ENCODE data around the gene PARP14. TPM values are rescaled to one million over a fixed set of nuclear protein-coding genes. Genes with fewer than 3 reads are reported as not detected.

The PARP14 gene
- total and polyA plus RNA-seq, 7 donors = 2.2 to 10.0 (median 6.0) TPM

DNA sequence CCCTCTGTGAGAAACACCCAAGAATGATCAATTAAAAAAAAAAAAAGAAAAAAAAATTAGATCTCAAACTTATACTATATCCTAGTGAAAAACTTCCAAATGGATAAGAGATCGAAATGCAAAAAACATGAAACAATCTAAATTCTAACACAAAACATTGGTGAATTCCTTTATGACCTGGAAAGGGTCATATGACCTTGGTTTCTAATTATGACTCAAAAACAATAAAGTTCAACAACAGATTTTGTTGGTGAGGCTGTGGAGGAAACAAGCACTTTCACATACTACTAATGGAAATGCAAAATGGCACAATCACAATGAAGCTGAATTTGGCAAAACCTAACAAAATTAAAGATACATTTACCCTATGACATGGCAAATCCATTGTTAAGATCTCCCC, 67.7 kb downstream of the PARP14 start:
- no peak for ATAC-seq
- intact Hi-C loops (cut with DNase I) = no loop called here
- peaks cover 8 to 54% of the 10 kb centered on the region in 2 donors for H3K36me3 ChIP-seq (ENCODE audit: insufficient read depth in 1 of 2, low read depth in 1 of 2)

DNA sequence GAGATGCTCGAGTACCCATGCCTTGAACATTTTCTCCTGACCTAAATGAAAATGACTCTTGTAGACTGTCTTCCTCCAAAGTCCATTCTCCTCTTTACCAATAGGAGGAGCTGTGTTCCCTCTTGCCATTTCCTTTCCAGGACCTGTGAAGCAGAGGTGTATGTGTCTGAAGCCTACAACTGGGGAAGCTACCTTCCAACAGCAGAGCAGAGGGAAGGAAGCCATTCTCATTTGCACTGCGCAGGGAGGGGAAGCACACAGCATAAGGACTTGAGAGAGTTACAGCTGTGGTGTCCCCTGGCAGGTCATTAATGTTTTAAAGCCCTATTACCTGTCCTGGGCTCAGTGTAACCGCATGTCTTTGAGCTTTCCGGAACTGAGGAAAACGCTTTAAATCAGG, 74.3 kb downstream of the PARP14 start:
- ATAC-seq (peak; percentile 79 to 87 (median 83)), DNase-seq (no peak)
- intact Hi-C loops (cut with DNase I) = loop anchor here in 1 of 2 donors (5.0 kb wide), 1 partner anchor 37 kb away; the partner anchor contains the start of gene HSPBAP1
- WGBS, 3 donors = 77 to 81% (median 79%) methylated on average over 5 of the region's 5 CpGs
- TF ChIP-seq, protein P1, sequence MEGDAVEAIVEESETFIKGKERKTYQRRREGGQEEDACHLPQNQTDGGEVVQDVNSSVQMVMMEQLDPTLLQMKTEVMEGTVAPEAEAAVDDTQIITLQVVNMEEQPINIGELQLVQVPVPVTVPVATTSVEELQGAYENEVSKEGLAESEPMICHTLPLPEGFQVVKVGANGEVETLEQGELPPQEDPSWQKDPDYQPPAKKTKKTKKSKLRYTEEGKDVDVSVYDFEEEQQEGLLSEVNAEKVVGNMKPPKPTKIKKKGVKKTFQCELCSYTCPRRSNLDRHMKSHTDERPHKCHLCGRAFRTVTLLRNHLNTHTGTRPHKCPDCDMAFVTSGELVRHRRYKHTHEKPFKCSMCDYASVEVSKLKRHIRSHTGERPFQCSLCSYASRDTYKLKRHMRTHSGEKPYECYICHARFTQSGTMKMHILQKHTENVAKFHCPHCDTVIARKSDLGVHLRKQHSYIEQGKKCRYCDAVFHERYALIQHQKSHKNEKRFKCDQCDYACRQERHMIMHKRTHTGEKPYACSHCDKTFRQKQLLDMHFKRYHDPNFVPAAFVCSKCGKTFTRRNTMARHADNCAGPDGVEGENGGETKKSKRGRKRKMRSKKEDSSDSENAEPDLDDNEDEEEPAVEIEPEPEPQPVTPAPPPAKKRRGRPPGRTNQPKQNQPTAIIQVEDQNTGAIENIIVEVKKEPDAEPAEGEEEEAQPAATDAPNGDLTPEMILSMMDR (IDR thresholded peaks at IDR 0.05) = peak; percentile 69
- Histone ChIP-seq H3K27ac (peak overlapping the region; percentile 44), H3K4me1 (peaks cover 5% of the 10 kb centered on the region), H3K36me3 (ENCODE audit: insufficient read depth in 1 of 2, low read depth in 1 of 2) (peaks cover 11 to 88% of the 10 kb centered on the region in 2 donors), H3K9me3 (no peaks in the 10 kb centered on the region), H3K27me3 (ENCODE audit: insufficient read depth in 3 of 3, low read length in 2 of 3) (no peaks in the 10 kb centered on the region), H3K4me3 (no peak overlapping the region)

More for the DNA sequence above, 67.7 kb downstream of the PARP14 start:
- H3K27ac ChIP-seq = no peak overlapping the region
- no peaks in the 10 kb centered on the region for H3K9me3 ChIP-seq
- no peak overlapping the region for H3K4me3 ChIP-seq
- H3K4me1 ChIP-seq = no peaks in the 10 kb centered on the region
- TF ChIP-seq, protein P1 (IDR thresholded peaks at IDR 0.05) = no peak
- WGBS, 3 donors = 97 to 98% (median 97%) methylated on average over 1 of the region's 1 CpG
- no peaks in the 10 kb centered on the region for H3K27me3 ChIP-seq (ENCODE audit: insufficient read depth in 3 of 3, low read length in 2 of 3)
- DNase-seq = no peak

DNA sequence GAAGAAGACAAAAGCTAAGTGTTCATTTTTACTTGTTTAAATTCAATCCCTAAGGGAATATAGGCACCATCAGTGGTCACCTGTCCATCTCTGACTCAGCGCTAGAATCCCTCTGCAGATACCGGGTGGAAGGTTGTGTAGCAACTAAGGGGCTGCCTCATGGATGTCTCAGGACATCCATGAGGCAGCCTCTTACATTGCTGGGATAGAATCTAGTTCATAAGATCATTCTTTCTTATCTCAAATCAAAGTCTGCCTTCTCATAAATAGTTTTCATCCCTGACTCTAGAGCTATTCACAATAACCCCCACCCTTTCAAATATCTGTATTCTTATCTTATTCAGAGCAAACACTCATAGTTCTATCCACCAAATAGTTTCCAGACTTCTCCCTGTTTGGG, 74.9 kb downstream of the PARP14 start:
- H3K4me3 ChIP-seq = no peak overlapping the region
- no peaks in the 10 kb centered on the region for H3K9me3 ChIP-seq
- WGBS, 3 donors = 88 to 98% (median 92%) methylated on average over 2 of the region's 2 CpGs
- H3K27me3 ChIP-seq (ENCODE audit: insufficient read depth in 3 of 3, low read length in 2 of 3) = no peaks in the 10 kb centered on the region
- H3K27ac ChIP-seq = no peak overlapping the region
- peaks cover 11 to 84% of the 10 kb centered on the region in 2 donors for H3K36me3 ChIP-seq (ENCODE audit: insufficient read depth in 1 of 2, low read depth in 1 of 2)
- ATAC-seq = no peak
- intact Hi-C loops (cut with DNase I) = loop anchor here in 1 of 2 donors (5.0 kb wide), 1 partner anchor 37 kb away; the partner anchor contains the start of gene HSPBAP1
- DNase-seq = no peak
- peaks cover 11% of the 10 kb centered on the region for H3K4me1 ChIP-seq
- TF ChIP-seq, protein P1 (IDR thresholded peaks at IDR 0.05) = no peak

DNA sequence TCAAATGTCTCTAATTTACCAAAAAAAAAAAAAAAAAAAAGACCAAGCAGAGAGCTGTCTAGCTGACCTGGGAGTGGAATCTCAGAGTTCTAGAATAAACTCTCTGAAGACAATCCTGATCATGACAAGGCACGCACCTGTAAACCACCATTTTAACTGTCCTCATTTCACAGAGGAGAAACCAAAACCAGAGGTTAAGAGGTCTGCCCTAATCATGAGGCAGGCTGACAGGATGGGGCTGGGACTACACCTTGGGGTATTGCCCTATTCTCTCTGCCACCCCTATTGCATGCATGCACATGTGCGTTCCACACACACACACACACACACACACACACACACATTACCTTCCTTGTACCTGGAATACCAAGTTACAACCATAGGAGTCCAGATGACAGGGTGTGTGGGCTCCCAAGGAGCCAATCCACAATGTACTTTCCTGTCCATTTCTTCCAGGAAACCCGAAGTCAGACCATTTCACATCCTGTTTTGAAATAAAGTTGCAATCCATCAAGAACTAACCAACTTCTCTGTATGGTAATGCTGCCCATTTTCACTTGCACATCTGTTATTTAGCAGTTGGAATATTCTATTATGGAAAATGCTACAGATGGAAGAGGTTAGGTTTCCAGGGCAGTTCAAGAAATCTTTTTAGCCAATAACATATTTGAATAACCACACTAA, 78.4 kb downstream of the PARP14 start:
- 83 to 89% (median 85%) methylated on average over 3 of the region's 3 CpGs for WGBS, 3 donors
- Histone ChIP-seq H3K27me3 (ENCODE audit: insufficient read depth in 3 of 3, low read length in 2 of 3) (no peaks in the 10 kb centered on the region), H3K4me3 (no peak overlapping the region), H3K36me3 (ENCODE audit: insufficient read depth in 1 of 2, low read depth in 1 of 2) (peaks cover 4 to 57% of the 10 kb centered on the region in 2 donors), H3K9me3 (no peaks in the 10 kb centered on the region), H3K27ac (no peak overlapping the region), H3K4me1 (peaks cover 21% of the 10 kb centered on the region)
- no peak for DNase-seq
- ATAC-seq = no peak
- intact Hi-C loops (cut with DNase I) = loop anchor here in 1 of 2 donors (5.0 kb wide), 1 partner anchor 33 kb away; the partner anchor contains the start of gene HSPBAP1
- TF ChIP-seq, protein P1 (IDR thresholded peaks at IDR 0.05) = no peak
